GM12873 (cell line): Measurements from ENCODE around the gene EYA2.

Source experiments
- CTCF ChIP-seq: IDR thresholded peaks from 2 replicates; pipeline ENCODE4 v1.5.1; 2012; ENCODE audit warnings: low read depth, mild to moderate bottlenecking, moderate library complexity, low read length, control low read depth; ENCODE audit not compliant: insufficient read depth; ENCODE audit errors: missing control alignments

The EYA2 gene

DNA sequence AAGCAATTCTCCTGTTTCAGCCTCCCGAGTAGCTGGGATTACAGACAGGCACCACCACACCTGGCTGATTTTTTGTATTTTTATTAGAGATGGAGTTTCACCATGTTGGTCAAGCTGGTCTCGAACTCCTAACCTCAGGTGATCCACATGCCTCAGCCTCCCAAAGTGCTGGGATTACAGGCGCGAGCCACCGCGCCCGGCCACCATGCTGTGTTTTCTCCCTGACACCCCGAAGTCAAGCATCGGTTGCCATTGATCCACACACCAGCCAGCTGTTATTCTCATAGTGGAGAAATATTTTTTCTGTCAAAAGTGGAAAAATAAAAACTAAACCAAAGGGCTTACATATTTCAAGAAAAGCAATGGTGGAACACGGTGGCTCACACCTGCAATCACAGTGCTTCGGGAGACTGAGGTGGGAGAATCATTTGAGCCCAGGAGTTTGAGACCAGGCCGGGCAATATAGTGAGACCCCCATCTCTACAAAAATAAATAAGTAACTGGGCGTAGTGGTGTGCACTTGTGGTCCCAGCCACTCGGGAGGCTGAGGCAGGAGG lies 304.4 kb downstream of the EYA2 start:
- no peak for TF ChIP-seq CTCF

GRCh38 chr20:47201074-47201730 lies 306.6 kb downstream of the EYA2 start:
- no peak for TF ChIP-seq CTCF

DNA sequence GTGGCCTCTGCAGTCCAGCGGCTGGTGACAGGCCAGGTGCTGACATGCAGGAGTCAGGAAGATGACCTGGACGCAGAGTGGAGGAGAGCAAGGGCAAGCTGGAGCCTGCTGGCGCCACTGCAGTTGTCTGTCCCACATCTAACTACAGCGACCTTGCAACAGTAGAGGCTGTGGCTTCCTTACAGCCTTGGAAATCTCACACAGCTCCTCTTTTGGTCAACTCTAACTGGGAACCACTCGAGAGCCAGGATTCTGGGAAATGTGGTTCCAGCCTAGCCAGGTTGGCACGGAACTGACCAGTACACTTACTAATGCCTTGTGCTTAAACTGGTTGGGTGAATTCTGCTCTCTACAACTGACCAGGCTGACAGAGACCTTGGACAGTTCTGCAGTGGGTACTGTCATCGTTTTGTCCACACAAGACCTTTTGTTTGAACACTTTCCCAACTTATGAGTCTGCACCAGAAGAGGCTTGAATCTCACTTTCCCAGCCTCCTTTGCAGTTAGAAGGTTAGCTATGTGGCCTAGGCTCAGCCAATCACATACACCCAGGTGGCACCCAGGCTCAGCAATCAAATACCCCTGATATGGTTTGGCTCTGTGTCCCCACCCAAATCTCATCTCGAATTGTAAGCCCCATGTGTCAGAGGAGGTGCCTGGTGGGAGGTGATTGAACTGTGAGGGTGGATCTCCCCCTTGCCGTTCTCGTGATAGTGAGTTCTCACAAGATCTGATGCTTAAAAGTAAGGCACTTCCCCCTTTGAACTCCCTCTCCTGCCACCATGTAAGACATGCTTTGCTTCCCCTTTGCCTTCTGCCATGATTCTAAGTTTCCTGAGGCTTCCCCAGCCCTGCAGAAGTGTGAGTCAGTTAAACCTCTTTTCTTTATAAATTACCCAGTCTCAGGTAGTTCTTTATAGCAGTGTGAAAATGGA lies 308.4 kb downstream of the EYA2 start:
- no peak for TF ChIP-seq CTCF

DNA sequence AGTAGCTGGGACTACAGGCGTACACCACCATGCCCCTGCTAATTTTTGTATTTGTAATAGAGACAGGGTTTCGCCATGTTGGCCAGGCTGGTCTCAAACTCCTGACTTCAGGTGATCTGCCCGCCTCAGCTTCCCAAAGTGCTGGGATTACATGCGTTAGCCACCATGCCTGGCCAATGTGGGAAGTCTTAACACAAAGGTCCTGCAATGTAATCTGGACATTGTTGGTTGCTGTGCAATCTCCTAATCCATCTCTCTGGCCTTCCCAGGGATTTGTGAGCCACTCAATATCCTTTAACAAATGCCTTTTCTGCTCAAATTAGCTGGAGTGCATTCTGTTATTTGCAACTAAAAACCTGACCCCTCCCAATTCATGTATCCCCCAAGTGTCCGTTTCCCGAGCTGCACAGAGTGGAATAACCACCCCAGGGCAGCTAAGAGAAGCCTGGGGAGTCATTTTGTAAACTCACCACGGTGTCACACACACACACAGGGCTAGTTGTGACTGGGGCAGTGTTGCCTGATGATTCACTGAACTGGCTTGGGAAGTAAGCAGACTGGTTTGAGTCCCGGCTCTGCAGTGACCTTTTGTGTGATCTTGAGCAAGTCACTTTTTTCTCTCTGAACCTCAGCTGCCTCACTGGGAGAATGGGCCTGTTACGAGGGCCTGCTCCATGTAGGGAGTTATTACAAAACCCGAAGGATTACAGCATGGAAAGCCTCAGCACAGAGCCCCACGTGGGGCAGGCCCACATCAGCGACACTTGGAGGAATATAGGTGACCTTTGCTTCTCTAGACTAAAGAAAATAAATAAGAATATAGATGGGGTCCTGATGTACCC lies 309.6 kb downstream of the EYA2 start:
- TF ChIP-seq CTCF: no peak

- peak; percentile 67 for TF ChIP-seq CTCF
Measured at GRCh38 chr20:47205577-47206123, 311.0 kb downstream of the EYA2 start.

- no peak for TF ChIP-seq CTCF
Measured at GRCh38 chr20:47206962-47207641, 312.5 kb downstream of the EYA2 start.
